KOPT-K1 (cell line): Measurements from ENCODE around the gene TLR4.

Experiments used
- H3K27ac ChIP-seq: fragments of 200-600 bp; sonication (generic); 2 replicates; pipeline ENCODE4 v1.5.1; 2016; ENCODE audit warnings: antibody characterized with exemption, mild to moderate bottlenecking, low read depth, low read length; ENCODE audit not compliant: poor library complexity, severe bottlenecking
- H3K36me3 ChIP-seq: fragments of 200-600 bp; sonication (generic); 2 replicates; pipeline ENCODE4 v1.5.1; 2017; ENCODE audit warnings: antibody characterized with exemption, mild to moderate bottlenecking, low read length, moderate library complexity; ENCODE audit not compliant: insufficient read depth
- H3K9me3 ChIP-seq: fragments of 200-600 bp; sonication (generic); 2 replicates; pipeline ENCODE4 v1.5.1; 2017; ENCODE audit warnings: antibody characterized with exemption, low read length, mild to moderate bottlenecking; ENCODE audit not compliant: insufficient read depth, poor library complexity, severe bottlenecking

Gene TLR4

GRCh38 chr9:117704024-117704575 is at the start of gene TLR4:
Gene TLR4 (plus strand): TSS chr9:117704403. CDS start chr9:117704473, 70 bp downstream.
- Histone ChIP-seq H3K27ac (no peak within 1 kb of the TSS), H3K36me3 (no peaks in the 10 kb centered on the region), H3K9me3 (no peaks in the 10 kb centered on the region)

- no peak overlapping the region for H3K27ac ChIP-seq
- H3K9me3 ChIP-seq, result no peaks in the 10 kb centered on the region
- no peaks in the 10 kb centered on the region for H3K36me3 ChIP-seq
Observed at GRCh38 chr9:117656002-117656401, 48.2 kb upstream of the TLR4 start.

GRCh38 chr9:117662651-117663050 is 41.6 kb upstream of the TLR4 start:
- no peaks in the 10 kb centered on the region for H3K9me3 ChIP-seq
- no peak overlapping the region for H3K27ac ChIP-seq
- no peaks in the 10 kb centered on the region for H3K36me3 ChIP-seq

DNA sequence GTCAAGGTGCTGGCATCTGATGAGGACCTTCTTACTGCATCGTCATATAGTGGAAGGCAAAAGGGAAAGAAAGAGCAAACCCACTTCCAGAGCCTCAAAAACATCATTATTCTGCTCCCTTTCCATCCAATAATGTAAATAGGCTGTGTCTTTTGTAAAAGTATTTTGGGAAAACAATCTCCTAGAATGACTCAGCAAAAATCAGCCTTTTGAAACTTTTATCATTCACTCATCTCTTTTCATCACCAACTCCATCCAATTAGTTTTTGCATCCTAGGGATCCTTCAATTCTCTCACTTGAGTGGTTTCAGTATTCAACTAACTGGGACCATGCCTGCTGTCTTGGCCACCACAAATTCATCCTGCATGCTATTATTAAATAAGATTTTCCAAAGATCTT is 39.8 kb upstream of the TLR4 start:
- no peaks in the 10 kb centered on the region for H3K36me3 ChIP-seq
- H3K27ac ChIP-seq, result no peak overlapping the region
- H3K9me3 ChIP-seq, result no peaks in the 10 kb centered on the region

DNA sequence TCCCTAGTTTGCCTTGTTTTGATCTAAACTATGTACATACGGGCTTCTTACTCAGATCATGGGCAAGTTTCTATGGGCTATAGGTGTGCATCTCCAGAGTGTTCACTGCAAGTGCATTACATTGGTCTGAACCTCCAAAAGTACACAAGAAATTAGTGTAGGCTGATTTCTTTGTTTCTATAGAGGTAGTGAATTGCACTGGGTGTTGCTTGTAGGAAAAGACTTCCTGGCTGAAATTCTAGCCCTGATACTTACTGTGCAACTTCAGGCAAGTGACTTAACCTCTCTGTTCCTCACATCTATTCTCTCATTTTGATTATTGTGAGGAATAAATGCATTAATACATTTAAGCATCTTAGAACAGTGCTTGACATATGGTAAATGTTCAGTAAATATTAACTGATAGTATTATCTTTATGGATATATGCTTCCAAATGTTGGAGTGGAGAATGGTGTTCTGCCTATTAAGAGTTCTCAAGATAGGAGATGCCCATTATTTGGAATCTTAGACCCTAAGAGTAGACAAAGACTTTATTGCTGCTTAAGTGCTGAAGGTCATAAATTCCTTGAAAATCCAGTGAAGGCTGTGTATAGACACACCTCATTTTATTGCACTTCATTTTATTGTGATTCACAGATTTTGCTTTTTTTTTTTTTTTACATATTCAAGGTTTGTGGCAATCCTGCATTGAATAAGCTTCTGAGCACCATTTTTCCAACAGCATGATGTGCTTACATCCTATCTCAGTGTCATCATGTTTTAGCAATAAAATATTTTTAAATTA is 38.4 kb upstream of the TLR4 start:
- H3K27ac ChIP-seq, result no peak overlapping the region
- H3K9me3 ChIP-seq, result no peaks in the 10 kb centered on the region
- no peaks in the 10 kb centered on the region for H3K36me3 ChIP-seq

GRCh38 chr9:117671468-117671867 is 32.7 kb upstream of the TLR4 start:
- Histone ChIP-seq H3K27ac (no peak overlapping the region), H3K36me3 (no peaks in the 10 kb centered on the region), H3K9me3 (no peaks in the 10 kb centered on the region)

DNA sequence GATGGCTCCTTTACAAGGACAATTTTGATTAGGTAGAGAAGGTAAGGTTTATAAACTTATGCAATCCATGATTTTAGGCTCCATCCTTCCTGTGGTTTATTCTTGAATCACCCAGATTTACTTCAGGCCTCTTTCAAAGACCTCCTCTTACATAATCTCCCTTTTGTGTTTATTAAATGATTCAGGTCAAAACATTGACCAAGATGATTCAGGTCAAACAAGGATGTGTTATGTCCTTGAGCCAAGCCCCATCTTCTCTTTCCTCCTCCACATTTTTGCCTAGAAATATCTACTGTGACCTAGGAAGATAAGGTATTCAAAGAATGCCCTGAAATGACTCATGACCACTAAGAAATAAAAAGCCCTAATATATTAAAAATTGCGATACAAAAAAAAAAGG is 31.8 kb upstream of the TLR4 start:
- Histone ChIP-seq H3K27ac (no peak overlapping the region), H3K36me3 (no peaks in the 10 kb centered on the region), H3K9me3 (no peaks in the 10 kb centered on the region)

DNA sequence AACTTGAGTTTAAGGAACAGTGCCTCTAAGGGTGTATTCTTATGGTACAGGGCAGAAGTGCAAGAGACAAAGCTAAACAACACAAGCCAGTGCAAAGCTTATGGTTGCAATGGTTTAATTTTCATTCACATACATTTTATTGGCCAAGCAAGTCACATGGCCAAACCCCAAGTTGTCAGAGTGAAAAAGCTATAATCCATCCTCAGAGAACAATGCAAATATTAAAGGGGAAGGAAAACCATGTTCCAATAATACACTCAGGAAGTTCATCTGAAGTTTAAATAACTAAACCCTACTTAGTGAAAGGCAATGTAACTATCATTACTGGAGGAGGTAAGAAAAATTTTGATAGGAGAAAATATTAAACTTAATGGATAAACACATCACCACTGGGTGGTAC is 26.6 kb upstream of the TLR4 start:
- Histone ChIP-seq H3K36me3 (no peaks in the 10 kb centered on the region), H3K27ac (no peak overlapping the region), H3K9me3 (no peaks in the 10 kb centered on the region)

DNA sequence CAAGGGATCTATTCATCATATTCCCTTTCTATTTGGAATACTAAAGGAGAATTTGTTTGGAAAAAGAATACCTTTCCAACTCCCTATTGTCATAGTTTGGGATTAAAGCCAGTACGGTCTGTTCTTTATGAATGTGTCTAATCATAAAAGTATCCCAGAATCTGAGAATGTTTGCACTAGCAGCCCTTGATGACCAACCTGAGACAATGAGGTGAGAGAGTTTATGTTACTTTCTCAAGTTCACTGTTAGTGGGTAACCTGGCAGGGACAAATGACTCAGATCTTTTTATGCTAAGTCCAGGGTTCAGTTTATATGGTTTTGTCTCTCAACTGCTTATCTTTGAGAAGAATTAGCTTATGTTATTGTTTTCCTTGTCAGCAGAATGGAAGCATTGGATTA is 25.3 kb upstream of the TLR4 start:
- Histone ChIP-seq H3K9me3 (no peaks in the 10 kb centered on the region), H3K27ac (no peak overlapping the region), H3K36me3 (no peaks in the 10 kb centered on the region)

DNA sequence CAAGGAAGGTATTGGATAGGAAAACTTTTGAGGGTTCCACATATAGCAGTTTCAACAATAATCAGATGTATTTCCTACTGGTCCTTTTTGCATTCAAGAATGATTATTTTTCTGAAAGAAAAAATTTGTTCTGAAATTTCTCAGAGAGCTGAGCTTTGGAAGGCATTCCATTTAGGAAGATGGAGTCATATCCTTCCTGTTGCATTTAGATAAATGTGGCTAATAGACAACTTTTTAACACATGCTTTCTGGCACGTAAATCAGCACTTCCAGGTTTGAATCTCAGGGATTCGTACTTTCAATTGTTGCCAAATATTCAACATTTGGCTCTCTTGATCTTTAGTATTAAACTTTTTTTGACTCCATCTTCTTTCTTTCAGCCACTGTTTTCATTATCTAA is 24.8 kb upstream of the TLR4 start:
- Histone ChIP-seq H3K27ac (no peak overlapping the region), H3K9me3 (no peaks in the 10 kb centered on the region), H3K36me3 (no peaks in the 10 kb centered on the region)

DNA sequence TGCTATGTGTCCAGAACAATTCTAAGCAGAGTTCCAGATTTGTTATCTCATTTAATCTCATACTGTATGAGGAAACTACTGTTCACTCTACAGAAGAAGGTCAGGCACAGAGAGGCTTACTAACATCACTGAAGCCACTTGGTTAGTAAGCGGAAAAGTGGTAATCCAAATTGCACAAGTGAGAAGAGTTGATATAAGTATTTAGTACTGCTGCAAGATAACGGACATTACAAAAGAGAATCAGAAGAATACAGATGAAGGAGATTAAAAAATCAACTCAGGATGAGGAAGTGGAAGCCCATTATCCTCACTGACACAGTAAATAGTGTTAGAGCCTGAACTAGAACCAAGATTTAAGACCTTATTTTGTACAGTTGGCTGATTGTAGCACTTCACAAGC is 22.3 kb upstream of the TLR4 start:
- H3K9me3 ChIP-seq, result no peaks in the 10 kb centered on the region

DNA sequence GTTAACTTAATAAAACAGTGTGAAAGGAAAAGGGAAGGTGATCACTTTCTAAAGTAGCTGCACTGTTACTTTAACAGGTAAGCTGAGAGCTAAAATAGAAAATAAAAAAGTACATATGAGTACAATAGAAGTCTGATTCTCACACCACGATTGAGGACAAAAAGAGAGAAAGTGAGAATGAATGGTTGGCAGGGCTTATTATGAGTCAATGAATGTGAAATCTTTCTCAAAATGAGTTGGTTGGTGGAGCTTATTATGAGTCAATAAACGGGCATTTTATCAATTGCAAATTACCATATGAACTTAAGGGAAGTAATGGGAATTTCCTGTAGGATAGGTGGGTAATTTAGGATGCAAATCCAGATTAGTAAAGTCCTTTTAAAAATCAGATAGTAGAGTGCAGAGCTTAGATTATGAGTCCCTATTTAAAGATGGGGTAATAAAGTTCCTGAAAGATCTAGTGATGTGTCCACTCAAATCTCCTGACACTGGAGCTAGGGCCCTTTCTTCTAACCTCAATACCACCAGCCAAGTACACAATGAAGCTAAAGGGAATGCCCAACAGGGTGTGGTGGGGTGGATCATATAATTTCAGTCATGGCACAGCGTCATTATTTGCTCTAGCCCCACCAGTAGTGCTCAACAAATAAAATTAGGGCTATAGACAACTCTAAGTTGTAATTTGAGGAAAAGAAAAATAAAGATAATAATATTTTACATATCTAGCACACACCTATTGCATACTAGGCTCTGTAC is 21.1 kb upstream of the TLR4 start:
- Histone ChIP-seq H3K36me3 (no peaks in the 10 kb centered on the region), H3K27ac (no peak overlapping the region), H3K9me3 (no peaks in the 10 kb centered on the region)

More for the DNA sequence above, 22.3 kb upstream of the TLR4 start:
- no peaks in the 10 kb centered on the region for H3K36me3 ChIP-seq
- H3K27ac ChIP-seq, result no peak overlapping the region

DNA sequence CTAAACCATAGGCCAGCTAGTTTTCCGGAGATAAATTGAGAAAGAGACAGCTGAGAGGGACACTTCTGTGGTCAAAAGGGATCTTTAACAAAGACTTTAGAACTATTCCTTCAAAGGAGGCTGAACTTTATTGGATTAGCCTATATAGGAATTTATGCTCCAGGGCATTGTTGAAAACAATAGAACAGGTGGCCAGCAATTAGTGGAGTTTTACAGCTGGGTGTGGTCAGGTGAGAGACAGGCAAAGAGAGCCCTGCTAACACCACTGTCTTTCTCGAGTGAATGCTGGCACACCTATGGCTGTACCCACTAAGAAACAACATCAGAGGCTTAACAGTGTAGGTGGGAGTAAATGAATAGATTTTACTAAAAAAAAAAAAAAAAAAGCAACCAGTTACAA is 16.7 kb upstream of the TLR4 start:
- no peak overlapping the region for H3K27ac ChIP-seq
- no peaks in the 10 kb centered on the region for H3K9me3 ChIP-seq
- no peaks in the 10 kb centered on the region for H3K36me3 ChIP-seq

DNA sequence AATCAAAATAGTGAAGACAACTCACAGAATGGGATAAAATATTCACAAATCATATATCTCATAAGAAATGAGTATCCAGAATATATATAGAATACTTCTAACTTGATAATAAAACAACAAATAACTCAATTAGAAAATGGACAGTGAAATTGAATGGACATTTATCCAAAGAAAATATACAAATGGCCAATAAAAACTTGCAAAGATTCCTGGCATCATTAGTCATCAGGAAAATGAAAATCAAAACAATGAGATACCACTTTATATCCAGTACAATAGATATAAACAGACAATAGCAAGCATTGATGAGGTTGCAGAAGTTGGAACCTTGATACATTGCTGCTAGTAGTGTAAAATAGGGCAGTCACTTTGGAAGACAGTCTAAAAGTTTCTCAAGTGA is 12.8 kb upstream of the TLR4 start:
- H3K9me3 ChIP-seq, result no peaks in the 10 kb centered on the region
- no peak overlapping the region for H3K27ac ChIP-seq
- no peaks in the 10 kb centered on the region for H3K36me3 ChIP-seq

DNA sequence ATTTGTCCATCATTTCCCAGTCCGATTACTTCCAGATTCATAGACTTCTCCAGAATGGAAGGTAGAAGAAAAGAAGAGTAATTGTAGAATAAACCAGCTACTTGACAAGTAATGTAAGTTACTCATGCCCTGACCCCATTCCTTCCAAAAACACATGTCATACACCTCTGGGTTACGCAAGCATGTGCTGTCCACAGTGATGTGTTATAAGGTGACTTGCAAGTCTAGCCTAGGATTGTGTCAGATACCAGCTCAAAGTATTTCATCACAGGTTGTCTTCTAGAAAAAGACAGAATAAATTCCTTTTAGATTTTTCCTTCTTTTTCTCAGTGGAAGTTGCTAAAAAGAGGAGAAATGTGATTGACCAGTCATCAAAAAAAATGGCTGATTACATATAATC is 8.0 kb upstream of the TLR4 start:
- Histone ChIP-seq H3K36me3 (no peaks in the 10 kb centered on the region), H3K27ac (no peak overlapping the region), H3K9me3 (no peaks in the 10 kb centered on the region)
